ENCODE data around the gene COL18A1. TPM values are rescaled to one million over a fixed set of nuclear protein-coding genes. Genes with fewer than 3 reads are reported as not detected.

The COL18A1 gene
- total RNA-seq, 1 experiment from 2014 or later = 676 TPM

DNA sequence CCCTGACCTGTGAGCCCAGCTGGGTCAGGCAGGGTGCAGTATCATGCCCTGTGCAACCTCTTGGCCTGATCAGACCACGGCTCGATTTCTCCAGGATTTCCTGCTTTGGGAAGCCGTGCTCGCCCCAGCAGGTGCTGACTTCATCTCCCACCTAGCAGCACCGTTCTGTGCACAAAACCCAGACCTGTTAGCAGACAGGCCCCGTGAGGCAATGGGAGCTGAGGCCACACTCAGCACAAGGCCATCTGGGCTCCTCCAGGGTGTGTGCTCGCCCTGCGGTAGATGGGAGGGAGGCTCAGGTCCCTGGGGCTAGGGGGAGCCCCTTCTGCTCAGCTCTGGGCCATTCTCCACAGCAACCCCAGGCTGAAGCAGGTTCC is 107.6 kb downstream of the COL18A1 start:
- Histone ChIP-seq H3K27ac (ENCODE audit: low read length) (0 out of 2 replicates have a peak overlapping the region, but pooled peaks have one; percentile 34), H3K4me1 (ENCODE audit: control insufficient read depth, insufficient read depth, low read length) (peaks cover 30% of the 10 kb centered on the region), H3K9me3 (ENCODE audit: control insufficient read depth, insufficient read depth, low read depth, low read length) (no peaks in the 10 kb centered on the region), H3K27me3 (ENCODE audit: control insufficient read depth, insufficient read depth, low read length) (no peaks in the 10 kb centered on the region), H3K4me3 (ENCODE audit: low read depth in 2 of 2, low read length in 2 of 2) (no peak overlapping the region), H3K36me3 (ENCODE audit: control insufficient read depth, insufficient read depth, low read length) (no peaks in the 10 kb centered on the region)
- no peak for DNase-seq (ENCODE audit: low read depth, low spot score)
- in situ Hi-C loops (cut with HindIII; ENCODE audit: low pct_unique_long_range_greater_than_20kb, low sequenced_read_pairs) (no loop called here), intact Hi-C loops (cut with micrococcal nuclease; ENCODE audit: unreplicated experiment) (no loop called here)
- no peak; the same call in none of the 2 replicates for ATAC-seq
- CTCF ChIA-PET = no interaction called here
- TF ChIP-seq TCF7L2 (IDR thresholded peaks at IDR 0.05; ENCODE audit: low read depth, low read length) (no peak), SIN3A (IDR thresholded peaks at IDR 0.05; ENCODE audit: borderline replicate concordance, insufficient read depth, low read depth, low read length) (no peak), POLR2AphosphoS5 (IDR thresholded peaks at IDR 0.05; ENCODE audit: low read depth, low read length) (no peak; the same call in 1 of the 2 replicates)
- TF ChIP-seq, protein P1, sequence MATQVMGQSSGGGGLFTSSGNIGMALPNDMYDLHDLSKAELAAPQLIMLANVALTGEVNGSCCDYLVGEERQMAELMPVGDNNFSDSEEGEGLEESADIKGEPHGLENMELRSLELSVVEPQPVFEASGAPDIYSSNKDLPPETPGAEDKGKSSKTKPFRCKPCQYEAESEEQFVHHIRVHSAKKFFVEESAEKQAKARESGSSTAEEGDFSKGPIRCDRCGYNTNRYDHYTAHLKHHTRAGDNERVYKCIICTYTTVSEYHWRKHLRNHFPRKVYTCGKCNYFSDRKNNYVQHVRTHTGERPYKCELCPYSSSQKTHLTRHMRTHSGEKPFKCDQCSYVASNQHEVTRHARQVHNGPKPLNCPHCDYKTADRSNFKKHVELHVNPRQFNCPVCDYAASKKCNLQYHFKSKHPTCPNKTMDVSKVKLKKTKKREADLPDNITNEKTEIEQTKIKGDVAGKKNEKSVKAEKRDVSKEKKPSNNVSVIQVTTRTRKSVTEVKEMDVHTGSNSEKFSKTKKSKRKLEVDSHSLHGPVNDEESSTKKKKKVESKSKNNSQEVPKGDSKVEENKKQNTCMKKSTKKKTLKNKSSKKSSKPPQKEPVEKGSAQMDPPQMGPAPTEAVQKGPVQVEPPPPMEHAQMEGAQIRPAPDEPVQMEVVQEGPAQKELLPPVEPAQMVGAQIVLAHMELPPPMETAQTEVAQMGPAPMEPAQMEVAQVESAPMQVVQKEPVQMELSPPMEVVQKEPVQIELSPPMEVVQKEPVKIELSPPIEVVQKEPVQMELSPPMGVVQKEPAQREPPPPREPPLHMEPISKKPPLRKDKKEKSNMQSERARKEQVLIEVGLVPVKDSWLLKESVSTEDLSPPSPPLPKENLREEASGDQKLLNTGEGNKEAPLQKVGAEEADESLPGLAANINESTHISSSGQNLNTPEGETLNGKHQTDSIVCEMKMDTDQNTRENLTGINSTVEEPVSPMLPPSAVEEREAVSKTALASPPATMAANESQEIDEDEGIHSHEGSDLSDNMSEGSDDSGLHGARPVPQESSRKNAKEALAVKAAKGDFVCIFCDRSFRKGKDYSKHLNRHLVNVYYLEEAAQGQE (IDR thresholded peaks at IDR 0.05; ENCODE audit: insufficient read depth in 1 of 2, low read depth in 2 of 2, low read length in 1 of 2) = no peak
- TF ChIP-seq, protein P2, sequence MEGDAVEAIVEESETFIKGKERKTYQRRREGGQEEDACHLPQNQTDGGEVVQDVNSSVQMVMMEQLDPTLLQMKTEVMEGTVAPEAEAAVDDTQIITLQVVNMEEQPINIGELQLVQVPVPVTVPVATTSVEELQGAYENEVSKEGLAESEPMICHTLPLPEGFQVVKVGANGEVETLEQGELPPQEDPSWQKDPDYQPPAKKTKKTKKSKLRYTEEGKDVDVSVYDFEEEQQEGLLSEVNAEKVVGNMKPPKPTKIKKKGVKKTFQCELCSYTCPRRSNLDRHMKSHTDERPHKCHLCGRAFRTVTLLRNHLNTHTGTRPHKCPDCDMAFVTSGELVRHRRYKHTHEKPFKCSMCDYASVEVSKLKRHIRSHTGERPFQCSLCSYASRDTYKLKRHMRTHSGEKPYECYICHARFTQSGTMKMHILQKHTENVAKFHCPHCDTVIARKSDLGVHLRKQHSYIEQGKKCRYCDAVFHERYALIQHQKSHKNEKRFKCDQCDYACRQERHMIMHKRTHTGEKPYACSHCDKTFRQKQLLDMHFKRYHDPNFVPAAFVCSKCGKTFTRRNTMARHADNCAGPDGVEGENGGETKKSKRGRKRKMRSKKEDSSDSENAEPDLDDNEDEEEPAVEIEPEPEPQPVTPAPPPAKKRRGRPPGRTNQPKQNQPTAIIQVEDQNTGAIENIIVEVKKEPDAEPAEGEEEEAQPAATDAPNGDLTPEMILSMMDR (IDR thresholded peaks at IDR 0.05) = no peak
- TSS peak; percentile 96 for BruUV-seq (replicated peaks)
- POLR2A ChIA-PET = no interaction called here

DNA sequence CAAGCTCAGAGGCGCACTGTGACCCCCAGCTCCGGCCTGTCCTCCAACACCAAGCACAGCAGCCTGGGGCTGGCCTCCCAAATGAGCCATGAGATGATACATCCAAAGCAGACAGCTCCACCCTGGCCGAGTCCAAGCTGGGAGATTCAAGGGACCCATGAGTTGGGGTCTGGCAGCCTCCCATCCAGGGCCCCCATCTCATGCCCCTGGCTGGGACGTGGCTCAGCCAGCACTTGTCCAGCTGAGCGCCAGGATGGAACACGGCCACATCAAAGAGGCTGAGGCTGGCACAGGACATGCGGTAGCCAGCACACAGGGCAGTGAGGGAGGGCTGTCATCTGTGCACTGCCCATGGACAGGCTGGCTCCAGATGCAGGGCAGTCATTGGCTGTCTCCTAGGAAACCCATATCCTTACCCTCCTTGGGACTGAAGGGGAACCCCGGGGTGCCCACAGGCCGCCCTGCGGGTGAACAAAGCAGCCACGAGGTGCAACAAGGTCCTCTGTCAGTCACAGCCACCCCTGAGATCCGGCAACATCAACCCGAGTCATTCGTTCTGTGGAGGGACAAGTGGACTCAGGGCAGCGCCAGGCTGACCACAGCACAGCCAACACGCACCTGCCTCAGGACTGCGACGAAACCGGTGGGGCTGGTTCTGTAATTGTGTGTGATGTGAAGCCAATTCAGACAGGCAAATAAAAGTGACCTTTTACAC is 108.2 kb downstream of the COL18A1 start:
- ATAC-seq (peak; percentile 46), DNase-seq (ENCODE audit: low read depth, low spot score) (no peak)
- H3K36me3 ChIP-seq (ENCODE audit: control insufficient read depth, insufficient read depth, low read length) = no peaks in the 10 kb centered on the region
- peaks cover 30% of the 10 kb centered on the region for H3K4me1 ChIP-seq (ENCODE audit: control insufficient read depth, insufficient read depth, low read length)
- in situ Hi-C loops (cut with HindIII; ENCODE audit: low pct_unique_long_range_greater_than_20kb, low sequenced_read_pairs) = no loop called here
- ChIA-PET CTCF (no interaction called here), POLR2A (no interaction called here)
- BruUV-seq (replicated peaks) = no TSS peak
- intact Hi-C loops (cut with micrococcal nuclease; ENCODE audit: unreplicated experiment) = no loop called here
- no peaks in the 10 kb centered on the region for H3K9me3 ChIP-seq (ENCODE audit: control insufficient read depth, insufficient read depth, low read depth, low read length)
- H3K4me3 ChIP-seq (ENCODE audit: low read depth in 2 of 2, low read length in 2 of 2) = no peak overlapping the region
- peak overlapping the region; percentile 34; the same call in 1 of the 2 replicates for H3K27ac ChIP-seq (ENCODE audit: low read length)
- TF ChIP-seq TCF7L2 (IDR thresholded peaks at IDR 0.05; ENCODE audit: low read depth, low read length) (peak; percentile 93), SIN3A (IDR thresholded peaks at IDR 0.05; ENCODE audit: borderline replicate concordance, insufficient read depth, low read depth, low read length) (peak; percentile 30; the same call in 1 of the 2 replicates), POLR2AphosphoS5 (IDR thresholded peaks at IDR 0.05; ENCODE audit: low read depth, low read length) (peak; percentile 14)
- TF ChIP-seq, protein P2 (IDR thresholded peaks at IDR 0.05) = no peak
- TF ChIP-seq, protein P1 (IDR thresholded peaks at IDR 0.05; ENCODE audit: insufficient read depth in 1 of 2, low read depth in 2 of 2, low read length in 1 of 2) = no peak
- no peaks in the 10 kb centered on the region for H3K27me3 ChIP-seq (ENCODE audit: control insufficient read depth, insufficient read depth, low read length)

All from Panc1 (cell line).